HG02678 (cell line): ENCODE results near the gene AGL.
"Not testable (repeated sequence)": the region's sequence is repeated elsewhere in the genome, so short reads cannot be mapped to it uniquely, and the experiment has no call there.

Experiments
- ATAC-seq: cut with Tn5 transposase; IDR thresholded peaks from one replicate; pipeline ENCODE4 v1.9.1; 2021; ENCODE audit warnings: mild to moderate bottlenecking, moderate library complexity; ENCODE audit not compliant: unreplicated experiment

The AGL gene

GRCh38 chr1:99935534-99935933, 85.4 kb downstream of the AGL start:
- no peak for ATAC-seq

- ATAC-seq, result no peak
Measured at GRCh38 chr1:99936071-99936470, 85.9 kb downstream of the AGL start.

GRCh38 chr1:99942723-99943122, 92.6 kb downstream of the AGL start:
- no peak for ATAC-seq

- ATAC-seq, result no peak
Measured at GRCh38 chr1:99943223-99943794, 93.1 kb downstream of the AGL start.

- no peak for ATAC-seq
Measured at GRCh38 chr1:99944192-99944591, 94.0 kb downstream of the AGL start.

GRCh38 chr1:99945174-99945573, 95.0 kb downstream of the AGL start:
- ATAC-seq, result no peak

GRCh38 chr1:99950486-99950885, 100.3 kb downstream of the AGL start:
- ATAC-seq, result no peak

GRCh38 chr1:99952522-99952921, 102.4 kb downstream of the AGL start:
- ATAC-seq, result no peak

- no peak for ATAC-seq
Measured at GRCh38 chr1:99955375-99955774, 105.2 kb downstream of the AGL start.

GRCh38 chr1:99956755-99957154, 106.6 kb downstream of the AGL start:
- ATAC-seq, result no peak

- no peak for ATAC-seq
Measured at GRCh38 chr1:99957818-99958217, 107.7 kb downstream of the AGL start.

GRCh38 chr1:99959189-99959705, 109.1 kb downstream of the AGL start:
- not testable (repeated sequence) for ATAC-seq

GRCh38 chr1:99960260-99960659, 110.1 kb downstream of the AGL start:
- ATAC-seq, result not testable (repeated sequence)

GRCh38 chr1:99963041-99963795, 113.1 kb downstream of the AGL start:
- no peak for ATAC-seq

- ATAC-seq, result no peak
Measured at GRCh38 chr1:99964806-99965205, 114.6 kb downstream of the AGL start.

GRCh38 chr1:99965646-99966375, 115.7 kb downstream of the AGL start:
- no peak for ATAC-seq

- no peak for ATAC-seq
Measured at GRCh38 chr1:99968214-99968613, 118.1 kb downstream of the AGL start.

GRCh38 chr1:99969260-99969728, 119.1 kb downstream of the AGL start:
- no peak for ATAC-seq

- ATAC-seq, result peak; percentile 89
Measured at GRCh38 chr1:99969729-99970621, 119.8 kb downstream of the AGL start, which contains the start of gene SLC35A3. Gene SLC35A3 (plus strand): TSS chr1:99969996. CDS start chr1:99993555, 23,559 bp downstream.

GRCh38 chr1:99970713-99971255, 120.6 kb downstream of the AGL start:
- ATAC-seq, result no peak
